IMR-90 (cell line): ENCODE results near the gene KRCC1. TPM values are rescaled to one million over a fixed set of nuclear protein-coding genes. Genes with fewer than 3 reads are reported as not detected.

Source experiments
- ATAC-seq: fragments of 200-7000 bp; cut with Tn5 transposase; 2 replicates; pipeline ENCODE4 v1.9.1; 2020; ENCODE audit warnings: low read depth, mild to moderate bottlenecking, moderate library complexity
- Bru-seq: library from RNA; stranded (reverse); fragments of 400-500 nt; gene quantifications from one replicate; lab custom pipeline; 2021; lab: Mats Ljungman, UMichigan
- BruChase-seq, 2 experiments: library from RNA; stranded (reverse); fragments of 400-500 nt; gene quantifications; one replicate each; lab custom pipeline; 2021; lab: Mats Ljungman, UMichigan
- BruUV-seq: library from RNA; stranded (reverse); fragments of 400-500 nt; replicated peaks from 2 replicates; lab custom pipeline; 2021; lab: Mats Ljungman, UMichigan
- CTCF ChIA-PET: fragments of 300-600 bp; formaldehyde crosslinking; extraction: SDS; loops from one replicate; lab custom pipeline; 2021; ENCODE audit warnings: antibody characterized with exemption; lab: Yijun Ruan, JAX
- POLR2A ChIA-PET: fragments of 300-600 bp; sonication (Branson Sonifier 250); formaldehyde crosslinking; loops from one replicate; lab custom pipeline; 2022; ENCODE audit warnings: antibody characterized with exemption; ENCODE audit not compliant: unreplicated experiment; lab: Charles Lee
- DNase-seq: peaks from one replicate; pipeline ENCODE4 v3.0.0; 2013
- H2AFZ ChIP-seq: replicated peaks from 2 replicates; pipeline ENCODE3; 2013; ENCODE audit warnings: low read length, mild to moderate bottlenecking; ENCODE audit not compliant: poor library complexity
- H2AK5ac ChIP-seq: 2 replicates; pipeline ENCODE4 v1.6.1; 2013; ENCODE audit warnings: low read depth, low read length, inconsistent platforms
- H2AK9ac ChIP-seq: replicated peaks from 2 replicates; pipeline ENCODE3; 2013; ENCODE audit warnings: mild to moderate bottlenecking, low read depth, low read length, moderate library complexity; ENCODE audit not compliant: poor library complexity
- H2BK120ac ChIP-seq: 2 replicates; pipeline ENCODE4 v1.6.1; 2013; ENCODE audit warnings: low read depth, low read length, inconsistent platforms
- H2BK15ac ChIP-seq: 3 replicates; pipeline ENCODE4 v1.6.1; 2013; ENCODE audit warnings: low read depth, low read length, inconsistent platforms
- H2BK20ac ChIP-seq: 2 replicates; pipeline ENCODE4 v1.6.1; 2013; ENCODE audit warnings: low read depth, mild to moderate bottlenecking, inconsistent platforms, low read length, moderate library complexity
- H2BK5ac ChIP-seq: 2 replicates; pipeline ENCODE4 v1.6.1; 2013; ENCODE audit warnings: mild to moderate bottlenecking, low read depth, low read length, inconsistent platforms; ENCODE audit not compliant: poor library complexity, severe bottlenecking
- H3K14ac ChIP-seq: replicated peaks from 2 replicates; pipeline ENCODE4 v1.6.1; 2013; ENCODE audit warnings: low read depth, low read length, inconsistent platforms
- H3K18ac ChIP-seq: 2 replicates; pipeline ENCODE4 v1.6.1; 2013; ENCODE audit warnings: low read depth, low read length, control low read depth
- H3K23ac ChIP-seq: 2 replicates; pipeline ENCODE4 v1.6.1; 2013; ENCODE audit warnings: low read depth, low read length, inconsistent platforms
- H3K27ac ChIP-seq: 2 replicates; pipeline ENCODE4 v1.5.1; 2013; ENCODE audit warnings: mild to moderate bottlenecking, control low read depth, low read length; ENCODE audit not compliant: insufficient read depth
- H3K27me3 ChIP-seq: 2 replicates; pipeline ENCODE4 v1.6.1; 2013; ENCODE audit warnings: low read length; ENCODE audit not compliant: control insufficient read depth, insufficient read depth
- H3K36me3 ChIP-seq: 2 replicates; pipeline ENCODE4 v1.6.1; 2013; ENCODE audit warnings: low read length, mixed read lengths; ENCODE audit not compliant: control insufficient read depth, insufficient read depth
- H3K4ac ChIP-seq: 2 replicates; pipeline ENCODE4 v1.6.1; 2013; ENCODE audit warnings: low read depth, low read length, inconsistent platforms
- H3K4me1 ChIP-seq: 2 replicates; pipeline ENCODE4 v1.6.1; 2013; ENCODE audit warnings: low read length, mixed read lengths; ENCODE audit not compliant: control insufficient read depth, insufficient read depth
- H3K4me2 ChIP-seq: 2 replicates; pipeline ENCODE4 v1.6.1; 2013; ENCODE audit warnings: low read depth, mild to moderate bottlenecking, control low read depth, low read length, moderate library complexity
- H3K4me3 ChIP-seq: 2 replicates; pipeline ENCODE4 v1.5.1; 2013; ENCODE audit warnings: low read depth, mild to moderate bottlenecking, control low read depth, low read length, moderate library complexity; ENCODE audit not compliant: insufficient read depth
- H3K56ac ChIP-seq: 2 replicates; pipeline ENCODE4 v1.6.1; 2013; ENCODE audit warnings: low read length, inconsistent platforms; ENCODE audit not compliant: insufficient read depth; ENCODE audit errors: extremely low read depth
- H3K79me1 ChIP-seq, 2 experiments: 2 replicates each; pipeline ENCODE4 v1.6.1; 2013; ENCODE audit warnings: low read length in 2 of 2, inconsistent platforms in 1 of 2, low read depth in 1 of 2
- H3K9ac ChIP-seq: 2 replicates; pipeline ENCODE4 v1.6.1; 2013; ENCODE audit warnings: low read depth, low read length, control low read depth
- H3K9me1 ChIP-seq: 2 replicates; pipeline ENCODE4 v1.6.1; 2013; ENCODE audit warnings: low read length, inconsistent platforms; ENCODE audit not compliant: insufficient read depth
- H3K9me3 ChIP-seq: 2 replicates; pipeline ENCODE4 v1.6.1; 2013; ENCODE audit warnings: low read length; ENCODE audit not compliant: control insufficient read depth, insufficient read depth
- H4K20me1 ChIP-seq: 2 replicates; pipeline ENCODE4 v1.6.1; 2013; ENCODE audit warnings: low read length, inconsistent platforms; ENCODE audit not compliant: insufficient read depth
- H4K5ac ChIP-seq: 2 replicates; pipeline ENCODE4 v1.6.1; 2013; ENCODE audit warnings: mild to moderate bottlenecking, low read depth, low read length, control low read depth
- H4K8ac ChIP-seq, 2 experiments: 2 replicates each; pipeline ENCODE4 v1.6.1; 2013; ENCODE audit warnings: low read depth in 2 of 2, low read length in 2 of 2, control low read depth in 1 of 2, inconsistent platforms in 1 of 2
- H4K91ac ChIP-seq: 2 replicates; pipeline ENCODE4 v1.6.1; 2013; ENCODE audit warnings: low read depth, low read length, inconsistent platforms; ENCODE audit not compliant: insufficient read depth
- BHLHE40 ChIP-seq: fragments of 150-350 bp; IDR thresholded peaks from 2 replicates; pipeline ENCODE4 v1.6.1; 2016; ENCODE audit warnings: mild to moderate bottlenecking, low read depth, low read length
- CEBPB ChIP-seq: IDR thresholded peaks from 2 replicates; pipeline ENCODE4 v1.6.1; 2012; ENCODE audit warnings: low read depth, low read length, improper control_type of control experiment
- CHD1 ChIP-seq: IDR thresholded peaks from 2 replicates; pipeline ENCODE4 v1.6.1; 2012; ENCODE audit warnings: low read depth, low read length, improper control_type of control experiment
- CTCF ChIP-seq: conservative IDR thresholded peaks from 2 replicates; pipeline ENCODE4 v1.5.1; 2012; ENCODE audit warnings: mild to moderate bottlenecking, low read depth, low read length, improper control_type of control experiment
- FOS ChIP-seq: fragments of 150-350 bp; IDR thresholded peaks from 2 replicates; pipeline ENCODE4 v1.6.1; 2016; ENCODE audit warnings: low read depth, low read length
- MAFK ChIP-seq: IDR thresholded peaks from 2 replicates; pipeline ENCODE4 v1.6.1; 2012; ENCODE audit warnings: low read depth, low read length, improper control_type of control experiment
- MXI1 ChIP-seq: IDR thresholded peaks from 2 replicates; pipeline ENCODE4 v1.6.1; 2012; ENCODE audit warnings: low read depth, mild to moderate bottlenecking, low read length, moderate library complexity, borderline replicate concordance
- NFE2L2 ChIP-seq: fragments of 150-350 bp; IDR thresholded peaks from 2 replicates; pipeline ENCODE4 v1.6.1; 2016; ENCODE audit warnings: low read depth, mild to moderate bottlenecking, low read length
- POLR2A ChIP-seq: IDR thresholded peaks from 2 replicates; pipeline ENCODE4 v1.6.1; 2012; ENCODE audit warnings: mild to moderate bottlenecking, low read depth, low read length
- RAD21 ChIP-seq: IDR thresholded peaks from 2 replicates; pipeline ENCODE4 v1.6.1; 2012; ENCODE audit warnings: low read length, improper control_type of control experiment
- RCOR1 ChIP-seq: IDR thresholded peaks from 2 replicates; pipeline ENCODE4 v1.6.1; 2012; ENCODE audit warnings: mild to moderate bottlenecking, low read length, improper control_type of control experiment; ENCODE audit not compliant: insufficient replicate concordance
- RFX5 ChIP-seq: IDR thresholded peaks from 2 replicates; pipeline ENCODE4 v1.8.0; 2012; ENCODE audit warnings: low read depth, mild to moderate bottlenecking, low read length, moderate library complexity
- SMC3 ChIP-seq: fragments of 150-350 bp; IDR thresholded peaks from 2 replicates; pipeline ENCODE4 v1.6.1; 2016; ENCODE audit warnings: low read depth, mild to moderate bottlenecking, antibody characterized with exemption, low read length, moderate library complexity
- USF2 ChIP-seq: fragments of 150-350 bp; IDR thresholded peaks from 2 replicates; pipeline ENCODE4 v1.6.1; 2017; ENCODE audit warnings: mild to moderate bottlenecking, antibody characterized with exemption, low read length, low read depth
- WGBS, 2 experiments: methylation state at CpG; one replicate each; pipeline versions ENCODE4 v1.1.5 to v1.1.7; 2013; ENCODE audit warnings: missing lambda C conversion rate in 2 of 2; ENCODE audit not compliant: insufficient read length in 1 of 2; ENCODE audit errors: extremely low coverage in 2 of 2; 5-methylcytosine and 5-hydroxymethylcytosine counted together
- dilution Hi-C: fragments of 300-500 bp; cut with HindIII; formaldehyde crosslinking; loops from one replicate; pipeline ENCODE4 v1.14.3; 2018; ENCODE audit warnings: low sequenced_read_pairs; ENCODE audit not compliant: unreplicated experiment
- in situ Hi-C: fragments of 300-500 bp; cut with MboI; formaldehyde crosslinking; loops from 3 replicates; pipeline ENCODE4 v1.14.3; 2019; ENCODE audit warnings: low sequenced_read_pairs, inconsistent platforms, mixed read lengths
- intact Hi-C: fragments of 100-400 bp; cut with micrococcal nuclease; formaldehyde crosslinking; loops from 2 replicates; pipeline ENCODE4 v1.10.0; 2022
- long read RNA-seq: library from polyadenylated mRNA; unstranded; transcript quantifications from one replicate; pipeline ENCODE4 v2.0.0, GENCODE V29; 2021; ENCODE audit not compliant: unreplicated experiment
- polyA plus RNA-seq, 3 experiments: library from polyadenylated mRNA; depleted of rRNA; stranded (reverse); fragments of >200 nt; gene quantifications; 2 replicates each; pipeline ENCODE4 v1.2.3, GENCODE V29; 2012; ENCODE audit warnings: low replicate concordance in 1 of 3
- total RNA-seq: library from RNA; depleted of rRNA; stranded (reverse); fragments of >200 nt; gene quantifications from 2 replicates; pipeline ENCODE4 v1.2.3, GENCODE V29; 2012; rRNA removed

KRCC1 gene
- total RNA-seq, result 16.5 and 22.8 TPM in 2 replicates
- 11.9 and 14.3 TPM in 2 replicates for polyA plus RNA-seq (2012; rRNA removed)
- polyA plus RNA-seq (2012; cell fraction: cytosol; rRNA removed), result 1.4 and 2.2 TPM in 2 replicates
- polyA plus RNA-seq (2012; cell fraction: nucleus; rRNA removed; ENCODE audit: low replicate concordance), result 1.2 and 10.8 TPM in 2 replicates
- Bru-seq, nascent RNA, result percentile 84 among the genes with signal in this experiment
- percentile 91 among the genes with signal in this experiment for BruChase-seq, experiment 1, labeled RNA remaining after a 6-hour chase
- percentile 86 among the genes with signal in this experiment for BruChase-seq, experiment 2, labeled RNA remaining after a 2-hour chase
- long read RNA-seq, transcript KRCC1-201 (4 exons, 1,753 nt), result major isoform, 23 of 33 reads
- long read RNA-seq, partial matches to known transcripts, result 5 of 33 reads
- long read RNA-seq, other reads (novel, unspliced or antisense), result 5 of 33 reads

- Histone ChIP-seq H4K20me1 (no peaks in the 10 kb centered on the region), H2BK20ac (no peak within 1 kb of the TSS), H3K4me3 (peak within 1 kb of the TSS; percentile 95), H3K18ac (peak within 1 kb of the TSS; percentile 75), H3K4ac (peak within 1 kb of the TSS; percentile 95), H3K4me1 (peaks cover 11% of the 10 kb centered on the region), H3K56ac (peak within 1 kb of the TSS; percentile 95), H2BK5ac (peak within 1 kb of the TSS; percentile 74), H4K5ac (peak within 1 kb of the TSS; percentile 97), H2AFZ (peak within 1 kb of the TSS; percentile 90), H3K9me1 (peaks cover 13% of the 10 kb centered on the region), H3K4me2 (peak within 1 kb of the TSS; percentile 98), H3K36me3 (no peaks in the 10 kb centered on the region; the same call in 1 of the 2 replicates), H3K9ac (peak within 1 kb of the TSS; percentile 98), H4K8ac (peak within 1 kb of the TSS; percentile 96 to 100), H2AK9ac (peak within 1 kb of the TSS; percentile 97), H3K23ac (peak within 1 kb of the TSS; percentile 99), H3K79me1 (peaks cover 20 to 42% of the 10 kb centered on the region in 2 experiments), H3K27me3 (no peaks in the 10 kb centered on the region), H3K14ac (peak within 1 kb of the TSS; percentile 98), H4K91ac (peak within 1 kb of the TSS; percentile 95), H3K27ac (peak within 1 kb of the TSS; percentile 88), H2BK120ac (peak within 1 kb of the TSS; percentile 63), H3K9me3 (no peaks in the 10 kb centered on the region), H2AK5ac (peak within 1 kb of the TSS; percentile 81), H2BK15ac (no peak within 1 kb of the TSS)
- in situ Hi-C loops (loop anchor here (25.0 kb wide), 1 partner anchor 607 kb away; no protein-coding TSS in a partner anchor), dilution Hi-C loops (no loop called here), intact Hi-C loops (loop anchor here (1.0 kb wide), 1 partner anchor 17 kb away; no protein-coding TSS in a partner anchor)
- WGBS, 2 experiments, result 0% methylated on average over 31 of the region's 77 CpGs; no CpG with 5 or more reads in 1 of the 2 experiments
- no TSS peak for BruUV-seq
- ChIA-PET CTCF (no interaction called here), POLR2A (no interaction called here)
- DNase-seq (peak; percentile 95), ATAC-seq (peak; percentile 97)
- no peak for TF ChIP-seq SMC3
- no peak for TF ChIP-seq MAFK
- no peak for TF ChIP-seq RAD21
- TF ChIP-seq USF2, result no peak
- no peak for TF ChIP-seq NFE2L2
- no peak for TF ChIP-seq FOS
- no peak for TF ChIP-seq RFX5
- TF ChIP-seq CHD1, result peak; percentile 75; the same call in 1 of the 2 replicates
- no peak for TF ChIP-seq MXI1
- TF ChIP-seq CTCF, result no peak
- TF ChIP-seq CEBPB, result no peak
- TF ChIP-seq BHLHE40, result no peak
- no peak for TF ChIP-seq RCOR1
- TF ChIP-seq POLR2A, result peak; percentile 92
These were observed at the start of gene KRCC1 for GRCh38 chr2:88055371-88056128. Gene KRCC1, minus strand, starts transcription at chr2:88055783. Its CDS starts 27,220 bp downstream, at chr2:88028563.
